ENCODE data around the gene ZFAND3.

- TF ChIP-seq CTCF (conservative IDR thresholded peaks at IDR 0.05; ENCODE audit: low read depth, low read length) (no peak), EZH2 (IDR thresholded peaks at IDR 0.05; ENCODE audit: borderline replicate concordance, low read depth, low read length, poor library complexity, severe bottlenecking) (no peak)
These were observed 192.4 kb downstream of the ZFAND3 start for GRCh38 chr6:38011937-38012336.
